ENCODE results near the gene MTHFR. TPM values are rescaled to one million over a fixed set of nuclear protein-coding genes. Genes with fewer than 3 reads are reported as not detected.
A peak's percentile ranks its signal among the peaks of the same experiment; 100 is the strongest.

MTHFR gene
- total RNA-seq, 1 donor from 2014 or later: 48.4 TPM

DNA sequence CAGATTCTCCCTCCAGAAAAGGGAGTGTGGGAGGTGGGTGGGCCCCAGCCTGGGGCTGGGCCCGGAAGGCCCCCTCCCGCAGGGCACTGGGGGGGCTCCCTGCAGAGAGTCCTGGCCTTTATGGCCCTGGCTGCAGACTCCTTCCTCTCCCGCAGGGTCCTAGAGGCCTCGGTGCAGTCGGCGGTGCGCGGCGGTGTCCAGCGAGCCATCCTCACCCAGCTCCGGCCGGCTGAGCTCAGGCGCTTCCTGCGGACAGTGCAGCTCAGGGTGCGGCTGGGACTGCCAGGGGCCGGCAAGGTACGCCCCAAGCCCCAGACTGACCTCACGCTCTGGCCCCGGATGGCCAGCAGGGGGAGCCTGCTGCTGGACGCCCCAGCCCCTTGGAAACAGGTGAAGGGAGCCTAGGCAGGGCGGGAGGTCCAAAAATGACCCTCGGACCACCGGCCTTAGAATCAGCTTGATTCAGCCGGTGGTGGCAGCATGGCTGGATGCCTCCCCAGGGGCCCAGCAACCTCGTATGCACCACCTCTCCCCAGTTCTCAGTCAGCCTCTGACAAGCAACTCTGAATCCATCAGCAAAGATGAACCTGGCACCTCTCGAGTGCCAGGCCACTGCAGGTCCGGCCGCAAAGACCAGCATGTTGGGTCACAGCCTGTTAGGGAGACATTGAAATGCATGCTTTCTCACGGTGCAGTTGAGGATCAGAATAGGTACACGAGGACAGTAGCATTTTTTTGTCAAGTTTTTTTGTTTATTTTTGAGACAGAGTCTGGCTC is 20.6 kb downstream of the MTHFR start:
- TF ChIP-seq, protein P1, sequence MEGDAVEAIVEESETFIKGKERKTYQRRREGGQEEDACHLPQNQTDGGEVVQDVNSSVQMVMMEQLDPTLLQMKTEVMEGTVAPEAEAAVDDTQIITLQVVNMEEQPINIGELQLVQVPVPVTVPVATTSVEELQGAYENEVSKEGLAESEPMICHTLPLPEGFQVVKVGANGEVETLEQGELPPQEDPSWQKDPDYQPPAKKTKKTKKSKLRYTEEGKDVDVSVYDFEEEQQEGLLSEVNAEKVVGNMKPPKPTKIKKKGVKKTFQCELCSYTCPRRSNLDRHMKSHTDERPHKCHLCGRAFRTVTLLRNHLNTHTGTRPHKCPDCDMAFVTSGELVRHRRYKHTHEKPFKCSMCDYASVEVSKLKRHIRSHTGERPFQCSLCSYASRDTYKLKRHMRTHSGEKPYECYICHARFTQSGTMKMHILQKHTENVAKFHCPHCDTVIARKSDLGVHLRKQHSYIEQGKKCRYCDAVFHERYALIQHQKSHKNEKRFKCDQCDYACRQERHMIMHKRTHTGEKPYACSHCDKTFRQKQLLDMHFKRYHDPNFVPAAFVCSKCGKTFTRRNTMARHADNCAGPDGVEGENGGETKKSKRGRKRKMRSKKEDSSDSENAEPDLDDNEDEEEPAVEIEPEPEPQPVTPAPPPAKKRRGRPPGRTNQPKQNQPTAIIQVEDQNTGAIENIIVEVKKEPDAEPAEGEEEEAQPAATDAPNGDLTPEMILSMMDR (IDR thresholded peaks at IDR 0.05): peak; percentile 86 to 94 (median 92)
- Histone ChIP-seq H3K27me3 (no peaks in the 10 kb centered on the region), H3K36me3 (peaks cover 0 to 6% of the 10 kb centered on the region in 2 donors), H3K4me3 (peak overlapping the region in 1 of 2 donors; percentile 53), H3K9me3 (no peaks in the 10 kb centered on the region), H3K4me1 (peaks cover 17 to 48% of the 10 kb centered on the region in 2 donors), H3K27ac (peak overlapping the region; percentile 51 to 56)
- DNase-seq (ENCODE audit: low spot score in 2 of 2): peak in 1 of 2 donors; percentile 82
- intact Hi-C loops (cut with DNase I): loop anchor here (5.0 kb wide), 1 partner anchor 122 kb away; no protein-coding TSS in a partner anchor

GRCh38 chr1:11784256-11784992 is 21.3 kb downstream of the MTHFR start:
- Histone ChIP-seq H3K27me3 (no peaks in the 10 kb centered on the region), H3K9me3 (no peaks in the 10 kb centered on the region), H3K36me3 (no peaks in the 10 kb centered on the region), H3K4me1 (peaks cover 11 to 40% of the 10 kb centered on the region in 2 donors), H3K27ac (peak overlapping the region; percentile 51 to 56), H3K4me3 (peak overlapping the region in 1 of 2 donors; percentile 53)
- TF ChIP-seq, protein P1 (IDR thresholded peaks at IDR 0.05): no peak
- DNase-seq (ENCODE audit: low spot score in 2 of 2): no peak
- intact Hi-C loops (cut with DNase I): no loop called here

DNA sequence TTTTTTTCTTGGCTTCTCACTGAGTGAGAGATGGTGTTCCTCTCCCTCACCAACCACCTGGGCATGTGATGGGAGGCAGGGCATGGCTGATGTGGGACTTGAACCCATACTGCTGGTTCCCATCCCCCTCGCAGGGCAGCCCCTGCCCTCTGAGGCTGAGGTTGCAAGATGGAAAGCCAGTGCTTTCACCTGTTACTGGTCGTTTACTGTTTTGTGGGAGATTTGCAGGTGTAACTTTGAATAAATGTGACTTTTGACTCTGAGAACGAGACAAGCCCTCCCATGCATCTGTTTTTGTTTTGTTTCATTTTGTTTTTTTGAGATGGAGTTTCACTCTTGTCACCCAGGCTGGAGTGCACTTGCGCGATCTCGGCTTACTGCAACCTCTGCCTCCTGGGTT is 22.2 kb downstream of the MTHFR start:
- TF ChIP-seq, protein P1 (IDR thresholded peaks at IDR 0.05): no peak
- Histone ChIP-seq H3K36me3 (no peaks in the 10 kb centered on the region), H3K9me3 (no peaks in the 10 kb centered on the region), H3K27me3 (no peaks in the 10 kb centered on the region), H3K4me3 (no peak overlapping the region), H3K27ac (no peak overlapping the region), H3K4me1 (peaks cover 9 to 33% of the 10 kb centered on the region in 2 donors)
- DNase-seq (ENCODE audit: low spot score in 2 of 2): no peak
- intact Hi-C loops (cut with DNase I): no loop called here

DNA sequence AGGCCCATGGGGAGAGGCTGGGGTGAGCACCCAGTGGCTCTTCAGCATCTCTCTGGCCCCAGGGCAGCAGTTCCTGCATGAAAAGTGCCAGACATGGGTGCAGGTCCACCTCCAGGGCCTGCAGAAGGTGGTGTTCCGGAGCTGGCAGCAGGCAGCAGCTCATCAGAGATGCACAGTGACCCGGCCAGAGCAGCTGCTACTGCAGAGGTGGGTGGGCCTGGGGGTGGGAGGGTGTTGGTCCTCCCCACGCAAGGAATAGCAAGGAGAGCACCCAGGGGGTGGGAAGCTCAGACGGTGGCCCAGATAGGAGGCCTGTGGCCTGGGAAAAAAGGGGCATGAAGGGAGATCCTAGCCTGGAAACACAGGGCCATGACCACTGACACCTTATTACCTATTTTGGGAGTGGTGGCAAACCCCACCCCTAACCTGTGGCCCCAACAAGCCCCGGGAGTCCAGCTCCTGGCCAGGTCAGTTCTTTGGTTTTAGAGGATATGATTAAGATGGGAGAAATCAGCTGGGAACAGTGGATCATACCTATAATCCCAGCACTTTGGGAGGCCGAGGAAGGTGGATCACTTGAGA is 23.5 kb downstream of the MTHFR start:
- TF ChIP-seq, protein P1 (IDR thresholded peaks at IDR 0.05): no peak
- DNase-seq (ENCODE audit: low spot score in 2 of 2): no peak
- no peaks in the 10 kb centered on the region for H3K36me3 ChIP-seq
- peaks cover 0 to 19% of the 10 kb centered on the region in 2 donors for H3K4me1 ChIP-seq
- H3K27ac ChIP-seq: no peak overlapping the region
- intact Hi-C loops (cut with DNase I): no loop called here
- H3K4me3 ChIP-seq: no peak overlapping the region
- no peaks in the 10 kb centered on the region for H3K9me3 ChIP-seq
- H3K27me3 ChIP-seq: no peaks in the 10 kb centered on the region

DNA sequence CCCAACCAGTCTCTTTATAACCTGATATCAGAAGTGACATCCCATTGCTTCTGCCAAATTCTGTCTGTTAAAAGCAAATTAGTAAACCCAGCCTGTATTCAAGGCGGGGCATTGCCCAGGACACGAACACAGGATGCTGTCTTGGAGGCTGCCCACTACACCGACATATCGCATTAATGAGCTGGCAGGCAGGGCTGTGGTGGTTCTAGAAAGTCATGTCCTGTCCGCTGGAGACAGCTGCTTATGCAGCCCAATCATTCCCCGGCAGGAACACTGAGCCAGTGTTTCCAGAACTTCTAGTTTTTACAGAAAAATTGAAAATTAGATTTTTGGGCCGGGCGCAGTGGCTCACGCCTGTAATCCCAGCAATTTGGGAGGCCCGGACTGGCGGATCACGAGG is 24.5 kb downstream of the MTHFR start:
- Histone ChIP-seq H3K4me1 (peaks cover 0 to 11% of the 10 kb centered on the region in 2 donors), H3K27me3 (no peaks in the 10 kb centered on the region), H3K4me3 (no peak overlapping the region), H3K27ac (no peak overlapping the region), H3K9me3 (no peaks in the 10 kb centered on the region), H3K36me3 (no peaks in the 10 kb centered on the region)
- TF ChIP-seq, protein P1 (IDR thresholded peaks at IDR 0.05): no peak
- intact Hi-C loops (cut with DNase I): no loop called here
- DNase-seq (ENCODE audit: low spot score in 2 of 2): no peak

Data from ascending aorta (tissue), 2 donors.